HepG2 (cell line): ENCODE measurements around the gene HS6ST1. TPM values are rescaled to one million over a fixed set of nuclear protein-coding genes. Genes with fewer than 3 reads are reported as not detected.

ENCODE experiments used
- HDAC6 ChIP-seq: fragments of 200-600 bp; sonication (generic); IDR thresholded peaks from 2 replicates; pipeline ENCODE4 v1.7.0; 2017; ENCODE audit warnings: mild to moderate bottlenecking, antibody characterized with exemption, low read length, low read depth
- IRF1 ChIP-seq: sonication (generic); formaldehyde crosslinking; IDR thresholded peaks from 2 replicates; pipeline ENCODE4 v1.4.0; 2020; ENCODE audit warnings: low read depth, mild to moderate bottlenecking, missing genetic modification reagents
- KDM1A ChIP-seq: IDR thresholded peaks from 2 replicates; pipeline ENCODE4 v1.6.1; 2016; ENCODE audit warnings: missing compliant biosample characterization
- KDM2A ChIP-seq: sonication (generic); formaldehyde crosslinking; IDR thresholded peaks from 2 replicates; pipeline ENCODE4 v1.4.0; 2020; ENCODE audit warnings: low read depth, missing genetic modification reagents, borderline replicate concordance
- MED8 ChIP-seq: sonication (generic); formaldehyde crosslinking; IDR thresholded peaks from 2 replicates; pipeline ENCODE4 v1.8.1; 2023; ENCODE audit warnings: mild to moderate bottlenecking, missing genetic modification reagents; ENCODE audit not compliant: insufficient replicate concordance
- MEIS1 ChIP-seq: sonication (generic); formaldehyde crosslinking; IDR thresholded peaks from 2 replicates; pipeline ENCODE4 v1.9.0; 2021; ENCODE audit warnings: mild to moderate bottlenecking, missing genetic modification reagents, moderate library complexity, borderline replicate concordance
- MXD3 ChIP-seq: IDR thresholded peaks from 2 replicates; pipeline ENCODE4 v1.6.1; 2016; ENCODE audit warnings: mild to moderate bottlenecking, missing biosample characterization, missing genetic modification reagents
- POLR2G ChIP-seq: fragments of 200-400 bp; formaldehyde crosslinking; IDR thresholded peaks from 2 replicates; pipeline ENCODE4 v1.6.1; 2018; ENCODE audit warnings: mild to moderate bottlenecking, low read depth, low read length, moderate library complexity
- PREB ChIP-seq: sonication (generic); formaldehyde crosslinking; IDR thresholded peaks from 2 replicates; pipeline ENCODE4 v1.4.0; 2020; ENCODE audit warnings: missing genetic modification reagents
- SSRP1 ChIP-seq: IDR thresholded peaks from 2 replicates; pipeline ENCODE4 v1.6.1; 2016; ENCODE audit warnings: control low read depth
- ZBTB21 ChIP-seq: sonication (generic); formaldehyde crosslinking; IDR thresholded peaks from 2 replicates; pipeline ENCODE4 v1.4.0; 2020; ENCODE audit warnings: missing genetic modification reagents
- ZBTB37 ChIP-seq: sonication (generic); formaldehyde crosslinking; IDR thresholded peaks from 2 replicates; pipeline ENCODE4 v1.4.0; 2020; ENCODE audit warnings: mild to moderate bottlenecking, missing genetic modification reagents
- ZMYM2 ChIP-seq: sonication (generic); formaldehyde crosslinking; IDR thresholded peaks from 2 replicates; pipeline ENCODE4 v1.8.0; 2022; ENCODE audit warnings: mild to moderate bottlenecking, missing genetic modification reagents
- ZMYM4 ChIP-seq: sonication (generic); formaldehyde crosslinking; IDR thresholded peaks from 2 replicates; pipeline ENCODE4 v1.8.1; 2023; ENCODE audit warnings: mild to moderate bottlenecking, missing genetic modification reagents
- polyA plus RNA-seq, 8 experiments: library from polyadenylated mRNA; depleted of rRNA in 3 of 8; stranded (reverse) in 7 of 8; unstranded in 1 of 8; fragments of >200 nt; fragmentation: Illumina TruSeq in 4 of 8; extraction: Trizol in 4 of 8; gene quantifications; 2 replicates each; pipeline versions ENCODE4 v1.2.1 to v1.2.3, GENCODE V29; 2011 to 2016; ENCODE audit warnings: low read depth in 4 of 8, missing spikeins in 1 of 8, mixed read lengths in 1 of 8; ENCODE audit not compliant: insufficient read depth in 1 of 8
- total RNA-seq, 5 experiments: library from RNA; depleted of rRNA; stranded (reverse); fragments of >200 nt; fragmentation: Illumina TruSeq; extraction: Trizol; gene quantifications; 2 replicates each; pipeline ENCODE4 v1.2.3, GENCODE V29; 2016; ENCODE audit warnings: low read depth in 1 of 5
- TF ChIP-seq, protein P1 (sequence below): sonication (generic); formaldehyde crosslinking; IDR thresholded peaks from 2 replicates; pipeline ENCODE4 v1.4.0; 2020; ENCODE audit warnings: mild to moderate bottlenecking, missing genetic modification reagents
- TF ChIP-seq, protein P2 (sequence below): sonication (generic); formaldehyde crosslinking; IDR thresholded peaks from 2 replicates; pipeline ENCODE4 v1.5.1; 2020; ENCODE audit warnings: mild to moderate bottlenecking, missing genetic modification reagents, moderate library complexity

HS6ST1 gene
- total and polyA plus RNA-seq, 2 of the 13 experiments (the other 11 are each of a cell fraction or from before 2014, with no cell fraction given): 34.5 to 84.6 TPM

DNA sequence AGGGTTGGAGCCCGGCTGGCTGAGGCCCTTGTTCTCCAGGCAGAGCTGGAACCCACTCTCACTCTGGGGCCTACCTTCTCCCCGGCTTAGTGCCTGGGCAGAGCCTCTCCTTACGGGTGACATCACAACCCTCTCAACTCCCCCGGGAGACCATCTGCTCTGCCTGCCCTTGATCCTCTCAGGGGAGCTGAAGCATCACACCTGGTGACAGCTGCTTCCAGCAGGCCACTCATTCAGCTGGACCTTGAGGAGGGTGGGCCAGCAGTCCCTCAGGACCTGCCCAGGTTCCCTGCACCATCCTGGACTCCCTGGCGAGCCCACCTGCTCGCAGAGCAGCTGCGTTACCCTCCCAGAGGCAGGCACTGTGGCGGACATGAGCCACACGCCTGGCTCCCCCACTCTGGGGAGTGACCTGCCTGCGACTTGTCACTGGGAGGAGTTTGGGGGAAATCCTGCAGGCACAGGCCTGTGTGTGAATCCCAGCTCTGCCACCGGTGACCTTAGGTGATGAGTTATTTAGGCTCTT is 13.1 kb downstream of the HS6ST1 start (continued):
- TF ChIP-seq, protein P1, sequence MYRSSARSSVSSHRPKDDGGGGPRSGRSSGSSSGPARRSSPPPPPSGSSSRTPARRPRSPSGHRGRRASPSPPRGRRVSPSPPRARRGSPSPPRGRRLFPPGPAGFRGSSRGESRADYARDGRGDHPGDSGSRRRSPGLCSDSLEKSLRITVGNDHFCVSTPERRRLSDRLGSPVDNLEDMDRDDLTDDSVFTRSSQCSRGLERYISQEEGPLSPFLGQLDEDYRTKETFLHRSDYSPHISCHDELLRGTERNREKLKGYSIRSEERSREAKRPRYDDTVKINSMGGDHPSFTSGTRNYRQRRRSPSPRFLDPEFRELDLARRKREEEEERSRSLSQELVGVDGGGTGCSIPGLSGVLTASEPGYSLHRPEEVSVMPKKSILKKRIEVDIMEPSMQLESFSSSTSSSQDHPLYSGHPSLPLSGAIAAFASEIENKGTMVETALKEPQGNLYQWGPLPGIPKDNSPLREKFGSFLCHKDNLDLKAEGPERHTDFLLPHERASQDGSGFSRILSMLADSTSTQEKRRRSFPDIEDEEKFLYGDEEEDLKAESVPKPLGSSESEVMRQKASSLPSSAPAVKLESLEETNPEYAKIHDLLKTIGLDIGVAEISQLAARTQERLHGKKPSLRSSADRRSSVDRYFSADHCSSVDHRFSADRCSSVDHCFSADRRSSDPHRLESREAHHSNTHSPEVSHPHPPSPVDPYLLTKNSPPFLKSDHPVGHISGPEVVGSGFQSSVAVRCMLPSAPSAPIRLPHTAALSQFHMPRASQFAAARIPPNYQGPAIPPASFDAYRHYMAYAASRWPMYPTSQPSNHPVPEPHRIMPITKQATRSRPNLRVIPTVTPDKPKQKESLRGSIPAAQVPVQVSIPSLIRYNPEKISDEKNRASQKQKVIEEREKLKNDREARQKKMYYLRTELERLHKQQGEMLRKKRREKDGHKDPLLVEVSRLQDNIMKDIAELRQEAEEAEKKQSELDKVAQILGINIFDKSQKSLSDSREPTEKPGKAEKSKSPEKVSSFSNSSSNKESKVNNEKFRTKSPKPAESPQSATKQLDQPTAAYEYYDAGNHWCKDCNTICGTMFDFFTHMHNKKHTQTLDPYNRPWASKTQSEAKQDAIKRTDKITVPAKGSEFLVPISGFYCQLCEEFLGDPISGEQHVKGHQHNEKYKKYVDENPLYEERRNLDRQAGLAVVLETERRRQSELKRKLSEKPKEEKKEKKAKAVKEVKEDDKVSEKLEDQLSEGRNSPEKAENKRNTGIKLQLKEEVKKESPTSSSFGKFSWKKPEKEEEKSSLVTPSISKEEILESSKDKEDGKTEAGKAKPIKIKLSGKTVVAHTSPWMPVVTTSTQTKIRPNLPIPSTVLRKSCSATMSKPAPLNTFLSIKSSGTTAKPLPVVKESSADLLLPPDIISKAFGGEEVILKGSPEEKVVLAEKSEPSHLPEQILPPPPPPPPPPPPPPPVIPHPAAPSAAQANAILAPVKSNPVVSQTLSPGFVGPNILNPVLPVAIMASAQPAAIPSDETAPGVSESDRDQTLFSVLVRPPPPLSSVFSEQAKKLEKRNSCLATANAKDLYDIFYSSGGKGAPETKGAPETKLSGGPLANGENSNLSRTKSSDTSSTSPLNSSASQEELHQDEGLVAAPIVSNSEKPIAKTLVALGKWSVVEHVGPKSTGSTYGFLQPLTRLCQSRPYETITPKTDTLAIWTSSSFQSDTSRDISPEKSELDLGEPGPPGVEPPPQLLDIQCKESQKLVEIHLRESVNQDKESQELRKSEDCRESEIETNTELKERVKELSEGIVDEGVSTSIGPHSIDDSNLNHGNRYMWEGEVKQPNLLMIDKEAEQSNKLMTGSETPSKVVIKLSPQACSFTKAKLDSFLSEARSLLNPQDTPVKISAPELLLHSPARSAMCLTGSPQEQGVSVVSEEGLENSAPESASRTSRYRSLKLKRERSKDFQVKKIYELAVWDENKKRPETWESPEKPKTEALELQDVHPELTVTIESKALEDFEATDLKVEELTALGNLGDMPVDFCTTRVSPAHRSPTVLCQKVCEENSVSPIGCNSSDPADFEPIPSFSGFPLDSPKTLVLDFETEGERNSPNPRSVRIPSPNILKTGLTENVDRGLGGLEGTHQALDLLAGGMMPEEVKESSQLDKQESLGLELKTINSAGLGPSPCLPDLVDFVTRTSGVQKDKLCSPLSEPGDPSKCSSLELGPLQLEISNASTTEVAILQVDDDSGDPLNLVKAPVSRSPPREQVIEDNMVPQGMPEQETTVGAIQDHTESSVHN (CRISPR knock-in tag): no peak
- TF ChIP-seq ZMYM2: no peak
- TF ChIP-seq KDM1A (CRISPR knock-in tag): no peak
- TF ChIP-seq IRF1 (CRISPR knock-in tag): no peak
- 0 out of 2 replicates have a peak, but pooled peaks have one; percentile 7 for TF ChIP-seq MEIS1 (CRISPR knock-in tag)
- no peak for TF ChIP-seq ZMYM4 (CRISPR knock-in tag)
- no peak for TF ChIP-seq ZBTB21 (CRISPR knock-in tag)
- TF ChIP-seq POLR2G: no peak
- no peak for TF ChIP-seq KDM2A (CRISPR knock-in tag)
- peak; percentile 8 for TF ChIP-seq MED8 (CRISPR knock-in tag)
- 0 out of 2 replicates have a peak, but pooled peaks have one; percentile 28 for TF ChIP-seq MXD3 (CRISPR knock-in tag)
- TF ChIP-seq SSRP1 (CRISPR knock-in tag): no peak
- TF ChIP-seq ZBTB37 (CRISPR knock-in tag): no peak
- TF ChIP-seq, protein P2, sequence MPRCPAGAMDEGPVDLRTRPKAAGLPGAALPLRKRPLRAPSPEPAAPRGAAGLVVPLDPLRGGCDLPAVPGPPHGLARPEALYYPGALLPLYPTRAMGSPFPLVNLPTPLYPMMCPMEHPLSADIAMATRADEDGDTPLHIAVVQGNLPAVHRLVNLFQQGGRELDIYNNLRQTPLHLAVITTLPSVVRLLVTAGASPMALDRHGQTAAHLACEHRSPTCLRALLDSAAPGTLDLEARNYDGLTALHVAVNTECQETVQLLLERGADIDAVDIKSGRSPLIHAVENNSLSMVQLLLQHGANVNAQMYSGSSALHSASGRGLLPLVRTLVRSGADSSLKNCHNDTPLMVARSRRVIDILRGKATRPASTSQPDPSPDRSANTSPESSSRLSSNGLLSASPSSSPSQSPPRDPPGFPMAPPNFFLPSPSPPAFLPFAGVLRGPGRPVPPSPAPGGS: no peak
- no peak for TF ChIP-seq PREB (CRISPR knock-in tag)
- TF ChIP-seq HDAC6: no peak
